H1 (cell line): ENCODE measurements around the gene CDK4. TPM values are rescaled to one million over a fixed set of nuclear protein-coding genes. Genes with fewer than 3 reads are reported as not detected.

Source experiments
- CTCF ChIA-PET: fragments of 300-600 bp; sonication (Branson Sonifier 250); formaldehyde crosslinking; loops from one replicate; lab custom pipeline; 2021; ENCODE audit not compliant: partially characterized antibody; lab: Charles Lee
- POLR2A ChIA-PET: fragments of 300-600 bp; sonication (Branson Sonifier 250); formaldehyde crosslinking; loops from one replicate; lab custom pipeline; 2021; ENCODE audit warnings: inconsistent platforms; ENCODE audit not compliant: partially characterized antibody; lab: Charles Lee
- DNase-seq, 2 experiments: peaks; one replicate each; pipeline versions ENCODE4 v3.0.0 to v3.0.0-alpha.2; 2010 to 2022; ENCODE audit warnings: low spot score in 2 of 2, low read depth in 1 of 2, mixed read lengths in 1 of 2
- FAIRE-seq: peaks from 2 replicates; lab custom pipeline; 2011; peaks lifted over from hg19 to GRCh38; lab: Jason Lieb, UNC
- H2AFZ ChIP-seq: 2 replicates; pipeline ENCODE4 v1.8.1; 2012; ENCODE audit warnings: low read length, inconsistent platforms
- H2AK5ac ChIP-seq: 2 replicates; pipeline ENCODE4 v1.6.1; 2013; ENCODE audit warnings: low read depth, low read length
- H2BK120ac ChIP-seq: replicated peaks from 2 replicates; pipeline ENCODE3; 2013; ENCODE audit warnings: low read depth, low read length, inconsistent platforms
- H2BK12ac ChIP-seq: 2 replicates; pipeline ENCODE4 v1.6.1; 2013; ENCODE audit warnings: low read depth, low read length
- H2BK15ac ChIP-seq: 2 replicates; pipeline ENCODE4 v1.6.1; 2013; ENCODE audit warnings: low read length
- H2BK20ac ChIP-seq: 2 replicates; pipeline ENCODE4 v1.6.1; 2013; ENCODE audit warnings: low read length
- H2BK5ac ChIP-seq: 2 replicates; pipeline ENCODE4 v1.6.1; 2013; ENCODE audit warnings: low read depth, low read length
- H3K14ac ChIP-seq: 2 replicates; pipeline ENCODE4 v1.6.1; 2013; ENCODE audit warnings: inconsistent platforms; ENCODE audit not compliant: insufficient read length
- H3K18ac ChIP-seq: 2 replicates; pipeline ENCODE4 v1.6.1; 2013; ENCODE audit warnings: low read length; ENCODE audit errors: extremely low read depth
- H3K23ac ChIP-seq: 2 replicates; pipeline ENCODE4 v1.6.1; 2013; ENCODE audit warnings: inconsistent platforms; ENCODE audit not compliant: insufficient read length
- H3K23me2 ChIP-seq: 2 replicates; pipeline ENCODE4 v1.6.1; 2013; ENCODE audit warnings: low read depth, low read length
- H3K27ac ChIP-seq: 2 replicates; pipeline ENCODE4 v1.6.1; 2011; ENCODE audit warnings: low read depth, low read length, inconsistent platforms
- H3K27me3 ChIP-seq, 4 experiments: replicated peaks in 1 of 4; 1 replicate in 1 of 4; 2 replicates in 3 of 4; pipeline versions ENCODE4 v1.6.1 to v1.8.1; 2011 to 2013; ENCODE audit warnings: low read length in 3 of 4, mild to moderate bottlenecking in 3 of 4, inconsistent platforms in 2 of 4, mixed read lengths in 2 of 4, moderate library complexity in 1 of 4; ENCODE audit not compliant: control insufficient read depth in 3 of 4, insufficient read depth in 3 of 4; ENCODE audit errors: extremely low read depth in 1 of 4
- H3K36me3 ChIP-seq, 4 experiments: 2 replicates each; pipeline versions ENCODE4 v1.6.1 to v1.8.1; 2011 to 2013; ENCODE audit warnings: mild to moderate bottlenecking in 4 of 4, low read length in 3 of 4, moderate library complexity in 2 of 4, control low read depth in 1 of 4, inconsistent platforms in 1 of 4; ENCODE audit not compliant: insufficient read depth in 4 of 4, control insufficient read depth in 2 of 4
- H3K4ac ChIP-seq: replicated peaks from 2 replicates; pipeline ENCODE3; 2013; ENCODE audit warnings: low read length, low read depth, mixed read lengths, inconsistent platforms; ENCODE audit not compliant: insufficient read length
- H3K4me1 ChIP-seq, 4 experiments: replicated peaks in 1 of 4; 1 replicate in 1 of 4; 2 replicates in 3 of 4; pipeline versions ENCODE4 v1.6.1 to v1.8.1; 2011 to 2013; ENCODE audit warnings: low read length in 3 of 4, inconsistent platforms in 2 of 4, mixed read lengths in 1 of 4; ENCODE audit not compliant: insufficient read depth in 4 of 4, control insufficient read depth in 3 of 4
- H3K4me2 ChIP-seq, 2 experiments: 2 replicates each; pipeline versions ENCODE4 v1.6.1 to v1.8.1; 2011 to 2013; ENCODE audit warnings: low read depth in 2 of 2, low read length in 2 of 2, control low read depth in 1 of 2, inconsistent platforms in 1 of 2, mild to moderate bottlenecking in 1 of 2; ENCODE audit not compliant: insufficient read depth in 1 of 2
- H3K4me3 ChIP-seq, 4 experiments: fragments of 200-600, 300-600 bp in 1 of 4; sonication (generic), shearing (Covaris generic), sonication (Bioruptor Twin) in 1 of 4; 2 replicates each; pipeline versions ENCODE4 v1.5.1 to v1.8.1; 2011 to 2016; ENCODE audit warnings: low read length in 4 of 4, low read depth in 3 of 4, control low read depth in 2 of 4, inconsistent platforms in 2 of 4, mild to moderate bottlenecking in 2 of 4, mixed read lengths in 1 of 4, moderate library complexity in 1 of 4; ENCODE audit not compliant: insufficient read depth in 2 of 4; ENCODE audit errors: extremely low read depth in 1 of 4
- H3K56ac ChIP-seq: replicated peaks from 2 replicates; pipeline ENCODE3; 2013; ENCODE audit warnings: low read depth, mild to moderate bottlenecking, mixed read lengths, low read length, inconsistent platforms; ENCODE audit not compliant: insufficient read length
- H3K79me1 ChIP-seq: 2 replicates; pipeline ENCODE4 v1.6.1; 2013; ENCODE audit warnings: low read depth, low read length, control low read depth
- H3K79me2 ChIP-seq, 2 experiments: 2 replicates each; pipeline versions ENCODE4 v1.6.1 to v1.8.1; 2012 to 2013; ENCODE audit warnings: low read length in 2 of 2, mild to moderate bottlenecking in 2 of 2, inconsistent platforms in 1 of 2; ENCODE audit not compliant: insufficient read depth in 2 of 2, control insufficient read depth in 1 of 2
- H3K9ac ChIP-seq, 4 experiments: replicated peaks in 1 of 4; 1 replicate in 1 of 4; 2 replicates in 3 of 4; pipeline versions ENCODE4 v1.6.1 to v1.8.1; 2011 to 2013; ENCODE audit warnings: low read depth in 3 of 4, low read length in 3 of 4, control low read depth in 2 of 4, mild to moderate bottlenecking in 2 of 4, moderate library complexity in 2 of 4, inconsistent platforms in 1 of 4; ENCODE audit errors: extremely low read depth in 1 of 4
- H3K9me3 ChIP-seq, 2 experiments: 2 replicates each; pipeline versions ENCODE4 v1.6.1 to v1.8.1; 2012 to 2013; ENCODE audit warnings: mild to moderate bottlenecking in 2 of 2, moderate library complexity in 2 of 2, control low read depth in 1 of 2, inconsistent platforms in 1 of 2, low read depth in 1 of 2, low read length in 1 of 2, mixed read lengths in 1 of 2; ENCODE audit not compliant: insufficient read depth in 2 of 2
- H4K20me1 ChIP-seq, 2 experiments: replicated peaks in 1 of 2; 2 replicates each; pipeline versions ENCODE3 to v1.8.1; 2011 to 2013; ENCODE audit warnings: inconsistent platforms in 2 of 2, low read length in 2 of 2, mild to moderate bottlenecking in 1 of 2; ENCODE audit not compliant: insufficient read depth in 2 of 2, control insufficient read depth in 1 of 2
- H4K5ac ChIP-seq: 2 replicates; pipeline ENCODE4 v1.6.1; 2013; ENCODE audit warnings: low read length, low read depth, mixed read lengths, inconsistent platforms; ENCODE audit not compliant: insufficient read length
- H4K8ac ChIP-seq: 2 replicates; pipeline ENCODE4 v1.8.0; 2013; ENCODE audit warnings: mild to moderate bottlenecking, moderate library complexity, low read length, inconsistent platforms; ENCODE audit not compliant: insufficient read depth; ENCODE audit errors: extremely low read depth
- H4K91ac ChIP-seq: replicated peaks from 2 replicates; pipeline ENCODE3; 2013; ENCODE audit warnings: low read length, mixed read lengths, inconsistent platforms; ENCODE audit not compliant: insufficient read length
- CBX8 ChIP-seq: fragments of 300-800, 300-1000 bp; sonication (generic); IDR thresholded peaks from 2 replicates; pipeline ENCODE4 v1.7.1; 2016; ENCODE audit warnings: low read depth, low read length, borderline replicate concordance
- CHD1 ChIP-seq: IDR thresholded peaks from 2 replicates; pipeline ENCODE4 v1.6.1; 2012; ENCODE audit warnings: low read depth, low read length, improper control_type of control experiment
- FOSL1 ChIP-seq: IDR thresholded peaks from 2 replicates; pipeline ENCODE4 v1.6.1; 2011; ENCODE audit warnings: mild to moderate bottlenecking, low read depth, low read length, moderate library complexity; ENCODE audit not compliant: insufficient read depth
- HDAC2 ChIP-seq, 2 experiments: fragments of 300-600 bp in 1 of 2; sonication (generic) in 1 of 2; IDR thresholded peaks; 2 replicates each; pipeline ENCODE4 v1.6.1; 2011 to 2012; ENCODE audit warnings: low read depth in 2 of 2, low read length in 2 of 2, mild to moderate bottlenecking in 2 of 2, moderate library complexity in 2 of 2, borderline replicate concordance in 1 of 2, inconsistent platforms in 1 of 2
- NANOG ChIP-seq: IDR thresholded peaks from 2 replicates; pipeline ENCODE4 v1.6.1; 2011; ENCODE audit warnings: low read length, low read depth, mild to moderate bottlenecking, inconsistent platforms; ENCODE audit not compliant: insufficient read depth, poor library complexity, severe bottlenecking
- PHF8 ChIP-seq: fragments of 200-600 bp; sonication (generic); conservative IDR thresholded peaks from 2 replicates; pipeline ENCODE4 v1.7.1; 2012; ENCODE audit warnings: low read depth, mild to moderate bottlenecking, inconsistent platforms, low read length, moderate library complexity
- RNF2 ChIP-seq: fragments of 200-900, 300-1000 bp; sonication (generic); IDR thresholded peaks from 2 replicates; pipeline ENCODE4 v1.7.1; 2016; ENCODE audit warnings: borderline replicate concordance, low read depth, mild to moderate bottlenecking, antibody characterized with exemption, low read length; ENCODE audit not compliant: poor library complexity, severe bottlenecking; ENCODE audit errors: missing control alignments
- RXRA ChIP-seq: IDR thresholded peaks from 2 replicates; pipeline ENCODE4 v1.6.1; 2011; ENCODE audit warnings: low read depth, mild to moderate bottlenecking, low read length, moderate library complexity; ENCODE audit not compliant: insufficient read depth
- SIRT6 ChIP-seq: IDR thresholded peaks from one replicate; pipeline ENCODE4 v1.7.1; 2012; ENCODE audit warnings: low read length, inconsistent platforms
- SP4 ChIP-seq: IDR thresholded peaks from 2 replicates; pipeline ENCODE4 v1.6.1; 2012; ENCODE audit warnings: low read length, inconsistent platforms
- SUZ12 ChIP-seq: fragments of 200-600 bp; sonication (generic); IDR thresholded peaks from 2 replicates; pipeline ENCODE4 v1.6.1; 2012; ENCODE audit warnings: mild to moderate bottlenecking, inconsistent platforms, low read length, moderate library complexity, mixed read lengths
- TCF12 ChIP-seq: IDR thresholded peaks from 2 replicates; pipeline ENCODE4 v1.6.1; 2011; ENCODE audit warnings: low read depth, mild to moderate bottlenecking, low read length
- WGBS, 2 experiments: shearing (Covaris generic) in 1 of 2; methylation state at CpG; one replicate each; pipeline versions ENCODE4 v1.1.6 to v1.1.7; 2013 to 2015; ENCODE audit warnings: low lambda C conversion rate in 2 of 2, mixed read lengths in 2 of 2, inconsistent platforms in 1 of 2, low coverage in 1 of 2, missing lambda C conversion rate in 1 of 2; ENCODE audit not compliant: insufficient replicate concordance in 2 of 2, insufficient coverage in 1 of 2, insufficient read length in 1 of 2; ENCODE audit errors: extremely low coverage in 1 of 2, missing lambda C conversion rate in 1 of 2; 5-methylcytosine and 5-hydroxymethylcytosine counted together
- polyA plus RNA-seq, 7 experiments: library from polyadenylated mRNA; depleted of rRNA in 3 of 7; stranded (reverse) in 5 of 7; unstranded in 2 of 7; fragments of >200 nt in 5 of 7; fragments of 200-250 nt in 2 of 7; gene quantifications; 1 replicate in 5 of 7; 2 replicates in 1 of 7; 4 replicates in 1 of 7; pipeline versions ENCODE4 v1.2.1 to v1.2.3, GENCODE V29; 2011 to 2013; ENCODE audit warnings: missing spikeins in 2 of 7, mixed read lengths in 2 of 7
- total RNA-seq: library from RNA; stranded (reverse); fragmentation: NEBNext Ultra II Directional; extraction: Animal tissue kit (Norgen Biotek cat#: 25700); gene quantifications from 2 replicates; pipeline ENCODE4 v1.2.1, GENCODE V29; 2021

Gene CDK4
- total and polyA plus RNA-seq, 2 of the 8 experiments (the other 6 are each of a cell fraction or from before 2014, with no cell fraction given), result 174 to 368 TPM

- Histone ChIP-seq H2BK20ac (no peak overlapping the region), H3K4me1 (no peaks in the 10 kb centered on the region), H3K4me3 (no peak overlapping the region), H2BK15ac (no peak overlapping the region), H3K18ac (no peak overlapping the region), H3K14ac (no peak overlapping the region), H3K4ac (no peak overlapping the region), H2BK120ac (no peak overlapping the region), H3K79me2 (peaks cover 0 to 16% of the 10 kb centered on the region in 2 experiments; a peak in 2 of 4 replicates), H4K5ac (no peak overlapping the region), H2AFZ (no peak overlapping the region), H2BK5ac (no peak overlapping the region), H3K9ac (no peak overlapping the region), H3K27me3 (no peaks in the 10 kb centered on the region), H2AK5ac (no peak overlapping the region), H3K4me2 (no peak overlapping the region), H3K23ac (no peak overlapping the region), H4K20me1 (no peaks in the 10 kb centered on the region), H3K23me2 (peaks cover 2% of the 10 kb centered on the region; the same call in 1 of the 2 replicates), H2BK12ac (no peak overlapping the region), H3K79me1 (no peaks in the 10 kb centered on the region), H3K27ac (no peak overlapping the region), H3K56ac (no peak overlapping the region), H4K91ac (no peak overlapping the region), H4K8ac (no peak overlapping the region), H3K9me3 (no peaks in the 10 kb centered on the region), H3K36me3 (peaks cover 0 to 3% (median 0%) of the 10 kb centered on the region in 4 experiments; a peak in 2 of 8 replicates)
- POLR2A ChIA-PET, result interaction anchor here (1.0 to 1.6 kb wide), 5 partner anchors 8 to 28 kb away, joined by 3 to 6 read pairs (median 4); partner anchors contain the start of genes CDK4, CYP27B1, EEF1AKMT3 and METTL1
- WGBS, 2 experiments, result 81% methylated on average over 1 of the region's 1 CpG; no CpG with 5 or more reads in 1 of the 2 experiments
- no peak for DNase-seq
- CTCF ChIA-PET, result interaction anchor here (1.1 to 4.7 kb wide), 6 partner anchors 9 to 53 kb away, joined by 3 to 28 read pairs (median 12); partner anchors contain the start of gene CYP27B1
- FAIRE-seq, result no peak
- TF ChIP-seq RXRA (no peak), SIRT6 (no peak), PHF8 (no peak), HDAC2 (IDR thresholded peaks at IDR 0.05; ENCODE audit: borderline replicate concordance in 1 of 2, low read depth in 2 of 2, low read length in 2 of 2) (no peak), SP4 (no peak), FOSL1 (no peak), CBX8 (no peak), CHD1 (no peak), SUZ12 (no peak), NANOG (no peak), RNF2 (no peak), TCF12 (no peak)
These were observed 27.6 kb upstream of the CDK4 start for GRCh38 chr12:57779736-57780135.
